Measurements from ENCODE around the gene CCL17. TPM values are rescaled to one million over a fixed set of nuclear protein-coding genes. Genes with fewer than 3 reads are reported as not detected.
"Not testable (repeated sequence)": the region's sequence is repeated elsewhere in the genome, so short reads cannot be mapped to it uniquely, and the experiment has no call there.

Gene CCL17
- total and polyA plus RNA-seq, 8 donors = 0.43 to 6.4 (median 1.1) TPM; not detected in 5

- Histone ChIP-seq H3K9me3 (no peaks in the 10 kb centered on the region), H3K36me3 (peaks cover 6 to 98% of the 10 kb centered on the region in 2 donors), H3K27me3 (no peaks in the 10 kb centered on the region), H3K4me1 (no peaks in the 10 kb centered on the region), H3K27ac (no peak overlapping the region), H3K4me3 (no peak overlapping the region)
- DNase-seq (no peak), ATAC-seq (no peak)
- intact Hi-C loops (cut with DNase I) = no loop called here
- TF ChIP-seq, protein P1, sequence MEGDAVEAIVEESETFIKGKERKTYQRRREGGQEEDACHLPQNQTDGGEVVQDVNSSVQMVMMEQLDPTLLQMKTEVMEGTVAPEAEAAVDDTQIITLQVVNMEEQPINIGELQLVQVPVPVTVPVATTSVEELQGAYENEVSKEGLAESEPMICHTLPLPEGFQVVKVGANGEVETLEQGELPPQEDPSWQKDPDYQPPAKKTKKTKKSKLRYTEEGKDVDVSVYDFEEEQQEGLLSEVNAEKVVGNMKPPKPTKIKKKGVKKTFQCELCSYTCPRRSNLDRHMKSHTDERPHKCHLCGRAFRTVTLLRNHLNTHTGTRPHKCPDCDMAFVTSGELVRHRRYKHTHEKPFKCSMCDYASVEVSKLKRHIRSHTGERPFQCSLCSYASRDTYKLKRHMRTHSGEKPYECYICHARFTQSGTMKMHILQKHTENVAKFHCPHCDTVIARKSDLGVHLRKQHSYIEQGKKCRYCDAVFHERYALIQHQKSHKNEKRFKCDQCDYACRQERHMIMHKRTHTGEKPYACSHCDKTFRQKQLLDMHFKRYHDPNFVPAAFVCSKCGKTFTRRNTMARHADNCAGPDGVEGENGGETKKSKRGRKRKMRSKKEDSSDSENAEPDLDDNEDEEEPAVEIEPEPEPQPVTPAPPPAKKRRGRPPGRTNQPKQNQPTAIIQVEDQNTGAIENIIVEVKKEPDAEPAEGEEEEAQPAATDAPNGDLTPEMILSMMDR (IDR thresholded peaks at IDR 0.05) = no peak
Observed at GRCh38 chr16:57432989-57433388, 28.4 kb downstream of the CCL17 start.

GRCh38 chr16:57434003-57434402 lies 29.4 kb downstream of the CCL17 start:
- TF ChIP-seq, protein P1 (IDR thresholded peaks at IDR 0.05) = no peak
- Histone ChIP-seq H3K4me1 (no peaks in the 10 kb centered on the region), H3K9me3 (no peaks in the 10 kb centered on the region), H3K27me3 (no peaks in the 10 kb centered on the region), H3K36me3 (peaks cover 6 to 97% of the 10 kb centered on the region in 2 donors), H3K4me3 (no peak overlapping the region), H3K27ac (no peak overlapping the region)
- DNase-seq (no peak), ATAC-seq (no peak)
- intact Hi-C loops (cut with DNase I) = no loop called here

DNA sequence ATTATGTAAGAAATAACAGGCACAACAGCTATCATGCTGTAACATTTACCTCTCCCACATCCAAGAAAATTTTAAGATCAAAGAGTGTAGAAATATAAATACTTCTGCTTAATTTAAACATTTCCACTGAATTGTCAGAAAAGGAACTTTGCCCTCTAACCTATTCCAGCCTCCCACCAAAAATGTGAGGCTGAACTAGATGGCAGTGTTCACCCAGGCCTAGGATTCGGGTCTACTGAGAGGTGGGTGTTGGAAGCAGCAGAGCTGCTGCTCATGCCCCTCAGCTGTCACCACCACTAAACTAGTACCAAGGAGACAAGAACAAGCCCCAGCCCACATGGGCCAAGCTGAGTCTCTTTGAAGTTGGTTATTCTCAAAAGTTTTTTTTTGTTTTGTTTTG lies 31.3 kb downstream of the CCL17 start:
- H3K36me3 ChIP-seq = peaks cover 0 to 97% of the 10 kb centered on the region in 2 donors
- ATAC-seq (no peak), DNase-seq (no peak)
- H3K4me1 ChIP-seq = no peaks in the 10 kb centered on the region
- H3K4me3 ChIP-seq = no peak overlapping the region
- H3K27me3 ChIP-seq = no peaks in the 10 kb centered on the region
- no peak overlapping the region for H3K27ac ChIP-seq
- TF ChIP-seq, protein P1 (IDR thresholded peaks at IDR 0.05) = no peak
- H3K9me3 ChIP-seq = peaks cover 0 to 16% of the 10 kb centered on the region in 2 donors
- intact Hi-C loops (cut with DNase I) = no loop called here

GRCh38 chr16:57439947-57440346 lies 35.4 kb downstream of the CCL17 start:
- Histone ChIP-seq H3K36me3 (peaks cover 0 to 65% of the 10 kb centered on the region in 2 donors), H3K9me3 (peaks cover 0 to 20% of the 10 kb centered on the region in 2 donors)
- H3K27ac ChIP-seq; intact Hi-C loops (cut with DNase I); H3K4me1 ChIP-seq; H3K27me3 ChIP-seq; DNase-seq; ATAC-seq; H3K4me3 ChIP-seq: not testable (repeated sequence)

DNA sequence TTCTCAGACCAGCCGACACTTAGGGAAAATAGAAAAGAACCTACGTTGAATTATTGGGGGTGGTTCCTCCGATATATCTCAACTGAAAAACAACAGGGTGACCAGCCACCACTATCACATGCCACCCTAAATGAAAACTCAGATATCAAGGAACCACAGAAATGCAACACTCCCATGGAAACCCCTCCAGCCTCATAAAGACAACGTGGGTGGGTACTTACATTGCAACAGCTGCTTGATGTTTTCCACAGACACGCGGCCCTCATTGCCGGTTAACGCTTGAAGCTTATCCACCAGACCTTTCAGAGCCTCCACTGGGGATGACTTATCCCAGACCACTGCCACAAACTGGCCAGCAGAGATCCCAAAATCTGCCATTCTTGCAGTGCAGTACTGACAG lies 36.0 kb downstream of the CCL17 start:
- ATAC-seq; H3K4me3 ChIP-seq; intact Hi-C loops (cut with DNase I); H3K27me3 ChIP-seq; H3K27ac ChIP-seq; H3K4me1 ChIP-seq; DNase-seq: not testable (repeated sequence)
- Histone ChIP-seq H3K9me3 (peaks cover 0 to 20% of the 10 kb centered on the region in 2 donors), H3K36me3 (peaks cover 0 to 59% of the 10 kb centered on the region in 2 donors)

DNA sequence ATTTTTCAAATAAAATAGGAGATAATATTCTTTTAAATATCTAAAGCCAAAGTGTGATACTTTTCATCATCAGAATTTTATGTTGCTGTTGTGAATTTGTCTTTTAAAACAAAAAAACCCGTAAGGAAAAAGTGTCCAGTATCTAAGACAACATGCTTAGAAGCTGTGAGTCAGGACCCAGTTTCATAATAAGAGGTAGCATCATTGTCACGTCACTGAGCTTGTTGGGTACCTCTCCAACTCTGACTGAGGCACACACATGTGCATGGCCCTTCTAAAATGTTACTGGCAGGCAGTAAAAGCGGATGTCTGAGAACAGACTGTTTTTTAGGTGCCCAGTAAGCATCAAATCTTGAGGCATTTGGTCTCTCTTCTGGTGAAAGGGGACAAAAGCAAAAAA lies 40.1 kb downstream of the CCL17 start:
- intact Hi-C loops (cut with DNase I) = no loop called here
- Histone ChIP-seq H3K27ac (no peak overlapping the region), H3K36me3 (peaks cover 0 to 21% of the 10 kb centered on the region in 2 donors), H3K4me3 (no peak overlapping the region), H3K9me3 (peaks cover 0 to 15% of the 10 kb centered on the region in 2 donors), H3K4me1 (peaks cover 17 to 21% of the 10 kb centered on the region in 2 donors), H3K27me3 (no peaks in the 10 kb centered on the region)
- DNase-seq = no peak
- TF ChIP-seq, protein P1 (IDR thresholded peaks at IDR 0.05) = no peak
- ATAC-seq = no peak

Data from left lung (tissue), 10 donors.